ENCODE data around the gene FBXL20. TPM values are rescaled to one million over a fixed set of nuclear protein-coding genes. Genes with fewer than 3 reads are reported as not detected.

FBXL20 gene
- total and polyA plus RNA-seq, 9 of the 15 experiments (the other 6 are each of a cell fraction or from before 2014, with no cell fraction given), result 1.8 to 15.1 (median 5.6) TPM

DNA sequence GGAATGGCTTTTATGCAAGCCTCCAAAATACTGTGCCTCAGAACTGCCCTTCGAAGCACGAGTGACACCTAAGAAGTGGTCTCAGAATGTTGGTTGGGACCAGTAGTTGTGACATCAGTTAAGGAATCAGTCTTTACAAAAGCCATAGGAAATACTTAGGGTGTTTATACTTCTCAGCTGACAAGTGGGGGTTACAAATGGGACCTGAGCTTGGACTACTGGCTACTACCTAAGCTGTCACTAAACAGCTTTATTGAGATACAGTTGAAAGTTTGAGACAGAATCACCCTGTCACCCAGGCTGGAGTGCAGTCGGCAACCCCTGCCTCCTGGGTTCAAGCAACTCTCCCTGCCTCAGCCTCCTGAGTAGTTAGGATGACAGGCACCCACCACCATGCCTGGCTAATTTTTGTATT is 196.3 kb downstream of the FBXL20 start (continued):
- no peak for TF ChIP-seq RREB1 (CRISPR knock-in tag; IDR thresholded peaks at IDR 0.05)
- TF ChIP-seq U2AF2 (optimal IDR thresholded peaks at IDR 0.05; ENCODE audit: low read depth, low read length), result no peak
- TF ChIP-seq FOXJ2 (tag; IDR thresholded peaks at IDR 0.05), result no peak
- TF ChIP-seq, protein P1, sequence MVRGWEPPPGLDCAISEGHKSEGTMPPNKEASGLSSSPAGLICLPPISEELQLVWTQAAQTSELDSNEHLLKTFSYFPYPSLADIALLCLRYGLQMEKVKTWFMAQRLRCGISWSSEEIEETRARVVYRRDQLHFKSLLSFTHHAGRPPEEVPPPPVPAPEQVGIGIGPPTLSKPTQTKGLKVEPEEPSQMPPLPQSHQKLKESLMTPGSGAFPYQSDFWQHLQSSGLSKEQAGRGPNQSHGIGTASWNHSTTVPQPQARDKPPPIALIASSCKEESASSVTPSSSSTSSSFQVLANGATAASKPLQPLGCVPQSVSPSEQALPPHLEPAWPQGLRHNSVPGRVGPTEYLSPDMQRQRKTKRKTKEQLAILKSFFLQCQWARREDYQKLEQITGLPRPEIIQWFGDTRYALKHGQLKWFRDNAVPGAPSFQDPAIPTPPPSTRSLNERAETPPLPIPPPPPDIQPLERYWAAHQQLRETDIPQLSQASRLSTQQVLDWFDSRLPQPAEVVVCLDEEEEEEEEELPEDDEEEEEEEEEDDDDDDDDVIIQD (CRISPR knock-in tag; IDR thresholded peaks at IDR 0.05), result no peak
- no peak for TF ChIP-seq FOXP4 (CRISPR knock-in tag; IDR thresholded peaks at IDR 0.05; ENCODE audit: borderline replicate concordance)
- TF ChIP-seq KAT7 (CRISPR knock-in tag; IDR thresholded peaks at IDR 0.05; ENCODE audit: borderline replicate concordance), result no peak
- TF ChIP-seq POLR2AphosphoS2 (IDR thresholded peaks at IDR 0.05; ENCODE audit: low read length), result peak; percentile 73; the same call in 1 of the 2 replicates
- TF ChIP-seq ZKSCAN3 (CRISPR knock-in tag; IDR thresholded peaks at IDR 0.05), result no peak
- TF ChIP-seq TFAP4 (CRISPR knock-in tag; IDR thresholded peaks at IDR 0.05; ENCODE audit: borderline replicate concordance), result no peak
- peak in 1 of 2 experiments; percentile 27; a peak in 1 of 4 replicates for TF ChIP-seq FOXK2 (conservative IDR thresholded peaks at IDR 0.05 in 1 of 2, IDR thresholded peaks at IDR 0.05 in 1 of 2; ENCODE audit: low read depth in 2 of 2)
- peak; percentile 39; the same call in 1 of the 2 replicates for TF ChIP-seq RBFOX2 (IDR thresholded peaks at IDR 0.05; ENCODE audit: low read depth, low read length)
- peak; percentile 17 for TF ChIP-seq ARHGAP35 (IDR thresholded peaks at IDR 0.05; ENCODE audit: partially characterized antibody)
